Nephron progenitor cell (in vitro differentiated cells): ENCODE results near the gene ENPP4.

Experiments used
- DNase-seq: peaks from one replicate; pipeline ENCODE4 v3.0.0; 2021
- H3K27ac Mint-ChIP-seq: 2 replicates; pipeline ENCODE4 v1.8.0; 2021; ENCODE audit warnings: mild to moderate bottlenecking, moderate library complexity, mixed read lengths
- H3K27me3 Mint-ChIP-seq: 2 replicates; pipeline ENCODE4 v1.8.0; 2021; ENCODE audit warnings: mild to moderate bottlenecking, low read depth, mixed read lengths; ENCODE audit not compliant: poor library complexity
- H3K36me3 Mint-ChIP-seq: 2 replicates; pipeline ENCODE4 v1.8.0; 2021; ENCODE audit warnings: low read depth, mixed read lengths
- H3K4me1 Mint-ChIP-seq: 2 replicates; pipeline ENCODE4 v1.8.0; 2021; ENCODE audit warnings: mixed read lengths
- H3K4me3 Mint-ChIP-seq: 2 replicates; pipeline ENCODE4 v1.8.0; 2021; ENCODE audit warnings: mild to moderate bottlenecking, moderate library complexity, mixed read lengths
- H3K9me3 Mint-ChIP-seq: 2 replicates; pipeline ENCODE4 v1.8.0; 2021; ENCODE audit warnings: mild to moderate bottlenecking, moderate library complexity, mixed read lengths
- TF ChIP-seq, protein P1 (sequence below): fragments of 200-600 bp; sonication (generic); IDR thresholded peaks from 2 replicates; pipeline ENCODE4 v1.5.0; 2021; ENCODE audit warnings: antibody characterized with exemption

Gene ENPP4

DNA sequence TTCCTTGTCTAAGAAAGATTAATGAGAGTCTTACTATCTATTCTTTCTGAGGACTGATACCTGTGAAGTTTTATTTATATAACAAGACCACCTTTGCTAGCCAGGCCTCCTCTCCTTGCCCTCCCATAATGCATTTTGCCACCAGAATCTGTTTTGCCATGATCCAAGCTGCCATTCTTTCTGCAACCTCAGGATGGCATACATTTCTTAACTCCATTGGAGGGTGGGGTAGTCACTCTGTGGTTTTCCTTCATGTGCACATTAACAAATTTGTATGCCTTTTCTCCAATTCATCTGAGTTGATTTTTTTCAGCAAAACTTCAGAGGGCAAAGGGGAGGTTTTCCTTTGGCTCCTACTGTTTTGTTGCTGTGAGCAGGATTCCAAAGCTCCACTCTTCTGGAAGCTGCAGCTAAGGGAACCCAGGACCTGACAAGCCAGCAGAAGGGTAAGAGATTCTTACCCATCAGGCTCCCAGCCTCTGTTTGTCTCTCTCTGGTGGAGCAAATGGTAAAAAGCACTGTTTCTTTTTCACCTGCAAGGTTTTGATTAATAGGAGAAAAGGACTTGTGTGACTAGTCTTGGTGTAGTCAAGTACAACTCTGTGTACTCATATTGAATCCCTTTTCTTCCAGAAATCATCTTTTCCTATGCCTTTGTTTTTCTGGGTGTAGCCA is 26.2 kb upstream of the ENPP4 start:
- peaks cover 4% of the 10 kb centered on the region for H3K27me3 Mint-ChIP-seq
- H3K36me3 Mint-ChIP-seq, result no peaks in the 10 kb centered on the region
- H3K9me3 Mint-ChIP-seq, result peaks cover 27% of the 10 kb centered on the region
- TF ChIP-seq, protein P1, sequence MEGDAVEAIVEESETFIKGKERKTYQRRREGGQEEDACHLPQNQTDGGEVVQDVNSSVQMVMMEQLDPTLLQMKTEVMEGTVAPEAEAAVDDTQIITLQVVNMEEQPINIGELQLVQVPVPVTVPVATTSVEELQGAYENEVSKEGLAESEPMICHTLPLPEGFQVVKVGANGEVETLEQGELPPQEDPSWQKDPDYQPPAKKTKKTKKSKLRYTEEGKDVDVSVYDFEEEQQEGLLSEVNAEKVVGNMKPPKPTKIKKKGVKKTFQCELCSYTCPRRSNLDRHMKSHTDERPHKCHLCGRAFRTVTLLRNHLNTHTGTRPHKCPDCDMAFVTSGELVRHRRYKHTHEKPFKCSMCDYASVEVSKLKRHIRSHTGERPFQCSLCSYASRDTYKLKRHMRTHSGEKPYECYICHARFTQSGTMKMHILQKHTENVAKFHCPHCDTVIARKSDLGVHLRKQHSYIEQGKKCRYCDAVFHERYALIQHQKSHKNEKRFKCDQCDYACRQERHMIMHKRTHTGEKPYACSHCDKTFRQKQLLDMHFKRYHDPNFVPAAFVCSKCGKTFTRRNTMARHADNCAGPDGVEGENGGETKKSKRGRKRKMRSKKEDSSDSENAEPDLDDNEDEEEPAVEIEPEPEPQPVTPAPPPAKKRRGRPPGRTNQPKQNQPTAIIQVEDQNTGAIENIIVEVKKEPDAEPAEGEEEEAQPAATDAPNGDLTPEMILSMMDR, result no peak
- H3K4me3 Mint-ChIP-seq, result no peak overlapping the region
- DNase-seq, result no peak
- no peak overlapping the region for H3K27ac Mint-ChIP-seq
- peaks cover 18% of the 10 kb centered on the region for H3K4me1 Mint-ChIP-seq

DNA sequence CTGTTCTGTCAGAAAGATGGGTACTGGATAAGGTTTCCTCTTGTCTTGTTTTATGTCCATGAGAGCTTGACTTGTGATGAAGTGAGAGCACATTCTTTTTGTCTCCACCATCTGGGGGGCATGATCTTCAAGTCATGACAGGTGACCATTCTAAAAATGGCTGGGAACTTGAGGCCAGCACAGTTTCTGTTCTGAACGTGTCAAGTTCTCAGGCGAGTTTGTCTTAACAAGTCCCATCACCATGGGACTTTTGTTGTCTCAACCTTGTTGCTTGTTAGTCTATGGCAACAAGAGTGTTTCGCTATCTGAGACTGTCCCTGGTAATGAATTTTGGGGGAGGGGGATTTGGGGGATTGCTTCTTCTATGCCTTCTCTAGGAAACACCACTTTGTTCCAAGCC is 25.6 kb upstream of the ENPP4 start:
- peaks cover 4% of the 10 kb centered on the region for H3K27me3 Mint-ChIP-seq
- TF ChIP-seq, protein P1, result no peak

DNA sequence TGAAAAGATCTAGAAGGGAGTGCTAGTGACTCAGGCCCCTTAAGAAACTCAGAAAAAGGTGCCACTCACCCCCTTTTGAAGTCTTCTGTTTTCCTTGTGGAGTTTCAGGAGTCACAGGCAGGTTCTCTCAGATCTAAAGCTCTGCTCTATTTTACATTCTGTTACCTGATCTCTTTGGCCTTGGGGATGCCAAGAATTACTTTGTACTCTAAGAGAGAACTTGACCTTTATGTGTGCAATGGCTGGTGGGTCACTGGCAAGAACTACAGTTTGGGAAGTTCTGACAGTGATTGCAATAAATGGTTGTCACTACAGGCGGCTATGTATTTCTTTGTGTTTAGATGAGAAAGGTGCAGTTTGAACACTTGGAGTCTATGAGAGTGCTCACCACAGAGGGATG is 24.2 kb upstream of the ENPP4 start:
- Mint-ChIP-seq H3K9me3 (peaks cover 34% of the 10 kb centered on the region), H3K4me1 (peaks cover 18% of the 10 kb centered on the region), H3K27ac (peak overlapping the region; percentile 12), H3K36me3 (no peaks in the 10 kb centered on the region), H3K27me3 (peaks cover 4% of the 10 kb centered on the region), H3K4me3 (no peak overlapping the region)
- TF ChIP-seq, protein P1, result no peak
- DNase-seq, result no peak

More for the DNA sequence above, 25.6 kb upstream of the ENPP4 start:
- Mint-ChIP-seq H3K9me3 (peaks cover 31% of the 10 kb centered on the region), H3K36me3 (no peaks in the 10 kb centered on the region), H3K4me3 (no peak overlapping the region), H3K27ac (no peak overlapping the region), H3K4me1 (peaks cover 18% of the 10 kb centered on the region)
- no peak for DNase-seq

DNA sequence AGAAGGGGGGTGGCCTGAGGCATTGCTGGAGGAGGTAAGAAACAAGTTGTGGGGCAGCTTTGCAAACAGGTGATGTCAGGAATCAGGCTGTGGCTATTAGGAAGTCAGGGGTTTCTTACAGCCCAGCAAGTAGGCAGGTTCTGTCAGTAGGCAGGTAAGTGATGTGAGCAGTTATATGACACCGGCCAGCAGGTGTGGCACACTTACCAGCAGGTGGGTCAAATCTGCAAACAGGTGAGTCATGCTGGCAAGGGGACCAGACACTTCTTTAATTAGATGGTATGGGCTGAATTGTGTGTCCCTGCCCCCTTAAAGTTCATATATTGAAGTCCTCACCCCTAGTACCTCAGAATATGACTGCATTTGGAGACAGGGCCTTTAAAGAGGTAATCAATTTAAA is 16.4 kb upstream of the ENPP4 start:
- TF ChIP-seq, protein P1, result no peak
- Mint-ChIP-seq H3K4me3 (no peak overlapping the region), H3K27ac (no peak overlapping the region), H3K9me3 (peaks cover 12% of the 10 kb centered on the region), H3K4me1 (no peaks in the 10 kb centered on the region), H3K27me3 (no peaks in the 10 kb centered on the region), H3K36me3 (no peaks in the 10 kb centered on the region)
- no peak for DNase-seq

DNA sequence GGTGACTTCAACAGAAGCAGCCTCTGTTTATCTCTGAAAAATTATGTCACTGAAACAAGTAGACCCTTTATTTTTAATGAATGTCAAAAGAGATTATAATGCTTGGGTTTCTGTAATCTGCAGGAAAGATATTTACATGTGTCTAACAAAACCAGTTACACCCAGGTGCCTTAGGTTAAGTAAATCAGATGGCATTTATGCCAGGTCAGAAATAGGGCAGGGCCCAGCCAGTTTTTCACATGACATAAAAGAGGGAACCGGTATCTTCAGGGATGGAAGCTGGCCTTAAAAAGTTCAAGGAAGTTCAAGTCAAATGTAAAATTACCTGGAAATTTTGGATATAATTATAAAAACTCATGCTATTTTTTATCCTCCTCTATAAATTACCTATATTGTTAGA is 14.2 kb upstream of the ENPP4 start:
- peaks cover 22% of the 10 kb centered on the region for H3K9me3 Mint-ChIP-seq
- no peaks in the 10 kb centered on the region for H3K4me1 Mint-ChIP-seq
- H3K27me3 Mint-ChIP-seq, result peaks cover 3% of the 10 kb centered on the region
- no peak overlapping the region for H3K27ac Mint-ChIP-seq
- H3K4me3 Mint-ChIP-seq, result no peak overlapping the region
- TF ChIP-seq, protein P1, result no peak
- DNase-seq, result no peak
- H3K36me3 Mint-ChIP-seq, result peaks cover 4% of the 10 kb centered on the region

DNA sequence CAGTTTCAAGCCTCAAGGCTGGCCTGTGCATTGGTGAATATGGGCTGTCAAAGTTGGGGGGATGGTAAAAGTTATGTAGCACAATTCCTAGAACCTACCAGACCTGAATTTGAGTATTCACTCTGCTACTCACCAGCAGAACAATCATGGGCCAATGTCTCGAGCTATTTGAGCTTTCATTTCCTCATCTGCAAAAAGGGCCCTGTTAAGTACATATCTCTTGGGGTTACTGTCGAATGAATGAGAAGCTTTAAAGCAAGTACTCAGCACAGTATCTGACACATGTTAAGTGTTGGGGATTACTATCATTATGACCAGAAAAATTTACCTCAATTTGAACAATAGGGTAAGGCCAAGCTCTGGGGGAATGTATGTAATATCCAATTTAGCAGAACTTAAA is 13.5 kb upstream of the ENPP4 start:
- Mint-ChIP-seq H3K27me3 (peaks cover 3% of the 10 kb centered on the region), H3K4me3 (no peak overlapping the region), H3K36me3 (peaks cover 4% of the 10 kb centered on the region), H3K4me1 (no peaks in the 10 kb centered on the region), H3K9me3 (peaks cover 24% of the 10 kb centered on the region), H3K27ac (no peak overlapping the region)
- DNase-seq, result no peak
- TF ChIP-seq, protein P1, result no peak
